Heart left ventricle (tissue), 16 donors: ENCODE data around the gene KIF26A. TPM values are rescaled to one million over a fixed set of nuclear protein-coding genes. Genes with fewer than 3 reads are reported as not detected.

Experiments used
- ATAC-seq, 4 donors: fragments of 200-7000 bp; cut with Tn5 transposase; one replicate each; pipeline ENCODE4 v1.9.1; 2020 to 2022; ENCODE audit warnings: moderate library complexity in 4 of 4, mild to moderate bottlenecking in 3 of 4, moderate number of reproducible peaks in 1 of 4
- DNase-seq, 5 donors: peaks; one replicate each; pipeline ENCODE4 v3.0.0-alpha.2; 2020
- H3K27ac ChIP-seq, 12 donors: fragments of 200-600 bp; sonication (generic) in 4 of 12; one replicate each; pipeline versions ENCODE4 v1.5.0 to v1.8.0; 2016 to 2022; ENCODE audit warnings: mild to moderate bottlenecking in 2 of 12
- H3K27me3 ChIP-seq, 9 donors: fragments of 200-600 bp; sonication (generic) in 2 of 9; one replicate each; pipeline versions ENCODE4 v1.5.1 to v1.8.0; 2016 to 2022; ENCODE audit warnings: mild to moderate bottlenecking in 3 of 9
- H3K36me3 ChIP-seq, 9 donors: fragments of 200-600 bp; sonication (generic) in 2 of 9; one replicate each; pipeline versions ENCODE4 v1.5.0 to v1.8.0; 2018 to 2022; ENCODE audit warnings: mild to moderate bottlenecking in 2 of 9
- H3K4me1 ChIP-seq, 12 donors: fragments of 200-600 bp; sonication (generic) in 4 of 12; one replicate each; pipeline versions ENCODE4 v1.5.0 to v1.8.0; 2016 to 2022; ENCODE audit warnings: mild to moderate bottlenecking in 3 of 12
- H3K4me3 ChIP-seq, 12 donors: fragments of 200-600 bp; sonication (generic) in 4 of 12; one replicate each; pipeline versions ENCODE4 v1.5.0 to v1.8.0; 2017 to 2022; ENCODE audit warnings: mild to moderate bottlenecking in 9 of 12, moderate library complexity in 4 of 12
- H3K9me3 ChIP-seq, 12 donors: fragments of 200-600 bp; sonication (generic) in 4 of 12; one replicate each; pipeline versions ENCODE4 v1.5.0 to v1.8.0; 2016 to 2022; ENCODE audit warnings: mild to moderate bottlenecking in 1 of 12
- CTCF ChIP-seq, 12 donors: fragments of 200-600 bp; sonication (generic) in 4 of 12; IDR thresholded peaks; one replicate each; pipeline versions ENCODE4 v1.5.0 to v1.8.0; 2018 to 2022; ENCODE audit warnings: antibody characterized with exemption in 12 of 12, mild to moderate bottlenecking in 5 of 12
- POLR2A ChIP-seq, 2 donors: fragments of 450-650 bp; IDR thresholded peaks; one replicate each; pipeline ENCODE4 v1.6.1; 2017; ENCODE audit warnings: antibody characterized with exemption in 2 of 2, mild to moderate bottlenecking in 2 of 2, moderate library complexity in 2 of 2
- WGBS, 4 donors: extraction: QIAGEN DNeasy Blood & Tissue Kit in 2 of 4; methylation state at CpG; one replicate each; pipeline versions ENCODE4 v1.1.5 to v1.1.7; 2013 to 2018; 5-methylcytosine and 5-hydroxymethylcytosine counted together
- intact Hi-C, 10 donors: fragments of 100-400 bp; cut with DNase I; formaldehyde crosslinking; loops; one replicate each; pipeline versions ENCODE4 v1.11.1 to v1.14.2; 2022
- polyA plus RNA-seq, 2 donors: library from polyadenylated mRNA; stranded (reverse); fragments of 200-250 nt; gene quantifications; one replicate each; pipeline ENCODE4 v1.2.3, GENCODE V29; 2013
- total RNA-seq, 9 donors: library from RNA; depleted of rRNA in 2 of 9; stranded (reverse); fragments of >200 nt in 2 of 9; fragmentation: NEBNext Ultra II Directional in 3 of 9; extraction: Animal tissue kit (Norgen Biotek cat#: 25700) in 3 of 9; gene quantifications; one replicate each; pipeline versions ENCODE4 v1.1.0 to v1.2.4, GENCODE V29; 2016 to 2023
- donor health status: ischemic (EF 13 %, LVEDD 7.1; RV severe dilation, severe dysfunction).
- donor health status: healthy with polysubstance abuse.
- donor health status: DM: no; HTN: yes; CAD: no.
- donor health status: DM: no; HTN: no; CAD: no.
- donor health status: ischemic (EF 25% LVEDD 6.9; RV normal size, moderate dysfunction).
- donor health status: ischemic (EF 25% LVEDD 5.7; RV mildly dilated, moderate dysfunction).
- donor health status: healthy.
- donor health status: DM: yes; HTN: yes; CAD: no.
- donor health status: ischemic (EF 35%, LVEDD 5.7; RV mildly dilated, moderate dysfunction).
- donor health status: nonischemic (EF 11% LVEDD 7.7; RV severe dilation, severe dysfunction).
- donor health status: DM: yes; HTN: yes; CAD: no.
- donor health status: PGD.
- donor health status: ischemic (EF 29% LVEDD 5.4; RV normal size, mild dysfunction).
- donor health status: nonischemic (EF 23%, LVEDD 6.1; RV moderate dilation, normal function).

Gene KIF26A
- total and polyA plus RNA-seq, 11 donors, result 4.9 to 12.6 (median 7.8) TPM

DNA sequence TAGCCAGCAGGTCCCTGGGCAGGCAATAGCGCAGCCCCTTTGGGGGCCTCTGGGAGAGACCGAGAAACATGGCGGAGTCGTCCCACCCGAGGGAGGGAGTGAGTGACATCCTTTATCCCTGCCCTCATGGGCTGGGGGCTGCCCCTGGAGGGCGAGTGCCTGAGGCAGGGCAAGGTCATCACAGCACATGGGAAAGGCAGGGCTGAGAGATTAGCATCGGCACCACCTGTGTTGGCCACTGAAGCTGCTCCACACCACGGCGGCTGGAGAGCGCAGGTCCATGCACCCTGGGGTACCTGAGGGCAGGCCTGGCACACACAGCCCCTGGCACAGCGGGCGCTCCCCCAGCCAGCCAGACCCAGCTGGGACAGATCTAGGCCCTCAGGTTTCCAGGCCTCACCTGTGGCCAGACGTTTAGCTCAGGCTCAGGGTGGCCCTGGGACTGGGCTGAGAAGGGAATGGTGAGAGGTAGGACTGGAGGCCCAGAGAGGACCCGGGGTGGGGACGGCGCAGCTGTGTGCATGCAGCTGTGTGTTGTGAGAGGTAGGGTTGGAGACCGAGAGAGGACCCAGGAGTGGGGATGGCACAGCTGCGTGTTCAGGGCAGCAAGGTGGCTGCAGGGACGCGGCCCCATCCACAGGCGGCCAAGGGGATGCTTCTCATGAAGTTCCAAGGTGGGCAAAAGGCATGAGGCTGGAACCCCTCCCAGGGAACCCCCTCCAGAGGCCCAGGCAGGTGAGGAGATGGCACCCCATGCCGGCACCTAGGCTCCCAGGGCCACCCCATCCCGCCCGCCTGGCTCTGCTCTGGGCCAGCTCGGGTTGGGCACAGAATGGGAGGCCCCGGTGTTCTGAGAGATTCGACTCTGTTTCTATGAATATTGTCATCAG, 74.1 kb downstream of the KIF26A start:
- intact Hi-C loops, result no loop called here
- 86 to 95% (median 91%) methylated on average over 15 to 27 of the region's 27 CpGs for WGBS, 4 donors
- DNase-seq, result peak in 1 of 5 donors; percentile 32
- H3K27ac ChIP-seq, result no peak overlapping the region
- no peaks in the 10 kb centered on the region for H3K4me1 ChIP-seq
- ATAC-seq, result no peak
- TF ChIP-seq CTCF (IDR thresholded peaks at IDR 0.05), result no peak
- TF ChIP-seq POLR2A (IDR thresholded peaks at IDR 0.05), result no peak
- no peak overlapping the region for H3K4me3 ChIP-seq
- H3K9me3 ChIP-seq, result no peaks in the 10 kb centered on the region
- no peaks in the 10 kb centered on the region for H3K36me3 ChIP-seq
- H3K27me3 ChIP-seq, result peaks cover 0 to 18% (median 0%) of the 10 kb centered on the region in 9 donors

DNA sequence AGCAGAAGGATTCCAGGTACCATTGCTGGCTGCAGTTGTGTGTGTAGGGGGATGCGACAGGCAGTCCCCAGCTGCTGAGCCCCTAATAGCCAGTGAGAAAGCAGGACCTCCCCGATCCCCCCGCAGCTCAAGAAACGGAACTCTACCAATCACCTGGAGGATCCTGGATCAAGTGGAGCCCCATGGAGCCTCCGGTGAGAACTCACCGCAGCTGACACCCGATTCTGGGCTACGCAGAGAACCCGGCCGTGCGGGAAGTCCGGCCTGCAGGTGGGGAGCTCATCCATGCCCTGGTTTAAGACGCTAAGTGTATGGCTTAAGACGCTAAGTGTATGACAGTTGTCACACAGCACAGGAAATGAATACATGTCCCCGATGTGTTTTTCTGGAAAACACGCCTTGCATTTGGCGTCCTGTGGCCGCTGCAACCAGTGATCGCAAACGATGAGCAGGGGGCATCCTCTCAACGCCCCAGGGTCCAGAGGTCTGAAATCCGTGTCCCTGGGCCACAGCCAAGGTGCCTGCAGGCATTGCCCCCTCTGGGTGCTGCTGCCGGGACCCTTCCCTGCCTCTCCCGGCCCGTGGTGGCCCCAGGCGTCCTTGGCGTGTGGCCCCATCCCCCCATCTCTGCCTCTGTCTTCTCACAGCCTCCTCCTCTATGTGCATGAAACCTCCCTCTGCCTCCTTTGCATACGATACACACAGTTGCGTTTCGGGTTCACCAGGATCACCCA, 75.1 kb downstream of the KIF26A start:
- no peak for ATAC-seq
- no peak for DNase-seq
- Histone ChIP-seq H3K4me1 (no peaks in the 10 kb centered on the region), H3K9me3 (no peaks in the 10 kb centered on the region), H3K27me3 (peaks cover 0 to 18% (median 0%) of the 10 kb centered on the region in 9 donors), H3K4me3 (no peak overlapping the region), H3K36me3 (no peaks in the 10 kb centered on the region), H3K27ac (no peak overlapping the region)
- intact Hi-C loops, result no loop called here
- WGBS, 4 donors, result 89 to 93% (median 90%) methylated on average over 23 to 30 of the region's 30 CpGs
- TF ChIP-seq POLR2A (IDR thresholded peaks at IDR 0.05) (no peak), CTCF (IDR thresholded peaks at IDR 0.05) (no peak)

DNA sequence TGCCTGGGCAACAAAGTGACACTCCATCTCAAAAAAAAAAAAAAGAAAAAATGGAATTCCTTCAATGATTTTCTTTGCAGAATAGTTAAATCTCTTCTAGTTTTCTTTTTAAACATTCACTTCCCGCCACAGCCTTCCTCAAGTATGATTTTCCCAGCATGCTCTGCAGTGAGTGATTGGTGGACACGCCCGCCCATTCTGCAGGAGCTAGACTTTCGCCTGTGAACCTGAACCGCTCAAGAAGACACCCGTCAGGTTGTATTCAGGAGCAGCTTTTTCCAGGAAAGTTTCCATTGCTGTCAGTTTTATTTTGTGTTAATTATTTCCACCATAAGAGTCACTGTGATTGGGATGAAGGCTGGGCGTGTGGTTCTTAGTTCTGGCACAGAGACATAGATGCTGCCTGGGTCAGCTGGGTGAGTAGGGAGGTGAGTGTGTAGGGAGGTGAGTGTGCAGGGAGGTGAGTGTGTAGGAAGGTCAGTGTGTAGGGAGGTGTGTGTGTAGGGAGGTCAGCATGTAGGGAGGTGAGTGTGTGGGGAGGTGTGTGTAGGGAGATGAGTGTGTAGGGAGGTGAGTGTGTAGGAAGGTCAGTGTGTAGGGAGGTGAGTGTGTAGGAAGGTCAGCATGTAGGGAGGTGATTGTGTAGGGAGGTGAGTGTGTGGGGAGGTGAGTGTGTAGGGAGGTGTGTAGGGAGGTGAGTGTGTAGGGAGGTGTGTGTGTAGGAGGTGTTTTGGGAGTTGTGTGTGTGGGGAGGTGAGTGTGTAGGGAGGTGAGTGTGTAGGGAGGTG, 76.2 kb downstream of the KIF26A start:
- 85 to 92% (median 88%) methylated on average over 7 of the region's 7 CpGs for WGBS, 4 donors
- Histone ChIP-seq H3K9me3 (no peaks in the 10 kb centered on the region), H3K4me3 (no peak overlapping the region), H3K27ac (no peak overlapping the region), H3K4me1 (no peaks in the 10 kb centered on the region), H3K36me3 (no peaks in the 10 kb centered on the region), H3K27me3 (peaks cover 0 to 18% (median 0%) of the 10 kb centered on the region in 9 donors)
- ATAC-seq (no peak), DNase-seq (no peak)
- TF ChIP-seq CTCF (IDR thresholded peaks at IDR 0.05) (no peak), POLR2A (IDR thresholded peaks at IDR 0.05) (no peak)
- intact Hi-C loops, result no loop called here
